Thoracic aorta (tissue), 2 donors: ENCODE results near the gene GABRA6. TPM values are rescaled to one million over a fixed set of nuclear protein-coding genes. Genes with fewer than 3 reads are reported as not detected.

Source experiments
- ATAC-seq: fragments of 150-250 bp; one replicate; pipeline ENCODE4 v1.8.0; 2017; ENCODE audit warnings: low read depth; ENCODE audit not compliant: insufficient number of reproducible peaks, low FRiP score
- DNase-seq: peaks from one replicate; pipeline ENCODE4 v3.0.0-alpha.2; 2020; ENCODE audit warnings: low spot score
- H3K27ac ChIP-seq, 2 donors: fragments of 200-600 bp; sonication (generic); 1 replicate in 1 of 2; 2 replicates in 1 of 2; pipeline ENCODE4 v1.5.1; 2016; ENCODE audit warnings: mild to moderate bottlenecking in 2 of 2, moderate library complexity in 2 of 2
- H3K27me3 ChIP-seq: fragments of 200-600 bp; sonication (generic); replicated peaks from 2 replicates; pipeline ENCODE4 v1.6.0; 2016; ENCODE audit warnings: mild to moderate bottlenecking; ENCODE audit not compliant: insufficient read depth
- H3K36me3 ChIP-seq: fragments of 200-600 bp; sonication (generic); one replicate; pipeline ENCODE4 v1.5.1; 2016
- H3K4me1 ChIP-seq, 2 donors: fragments of 200-600 bp; sonication (generic); 1 replicate in 1 of 2; 2 replicates in 1 of 2; pipeline versions ENCODE4 v1.5.1 to v1.6.0; 2016; ENCODE audit warnings: low read depth in 2 of 2, mild to moderate bottlenecking in 1 of 2; ENCODE audit not compliant: control insufficient read depth in 1 of 2
- H3K4me3 ChIP-seq: fragments of 200-600 bp; sonication (generic); 2 replicates; pipeline ENCODE4 v1.5.1; 2016; ENCODE audit warnings: mild to moderate bottlenecking
- H3K9me3 ChIP-seq: fragments of 200-600 bp; sonication (generic); 2 replicates; pipeline ENCODE4 v1.5.1; 2016
- total RNA-seq, 2 donors: library from RNA; depleted of rRNA; stranded (reverse); fragments of >200 nt; gene quantifications; one replicate each; pipeline versions ENCODE4 v1.1.0 to v1.2.3, GENCODE V29; 2016
- TF ChIP-seq, protein P1 (sequence below): fragments of 200-600 bp; sonication (generic); IDR thresholded peaks from one replicate; pipeline ENCODE4 v1.5.1; 2019; ENCODE audit warnings: antibody characterized with exemption

The GABRA6 gene
- total RNA-seq, 2 donors from 2014 or later, result not detected

DNA sequence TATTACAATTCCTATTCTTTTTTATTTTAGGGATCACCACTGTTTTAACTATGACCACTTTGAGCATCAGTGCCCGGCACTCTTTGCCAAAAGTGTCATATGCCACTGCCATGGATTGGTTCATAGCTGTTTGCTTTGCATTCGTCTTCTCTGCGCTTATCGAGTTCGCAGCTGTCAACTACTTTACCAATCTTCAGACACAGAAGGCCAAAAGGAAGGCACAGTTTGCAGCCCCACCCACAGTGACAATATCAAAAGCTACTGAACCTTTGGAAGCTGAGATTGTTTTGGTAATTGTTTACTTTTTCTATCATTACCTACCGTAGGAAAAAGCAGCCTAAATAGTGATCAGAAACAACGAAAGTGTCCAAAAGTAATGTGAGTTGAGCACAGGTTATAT lies 6.4 kb downstream of the GABRA6 start:
- TF ChIP-seq, protein P1, sequence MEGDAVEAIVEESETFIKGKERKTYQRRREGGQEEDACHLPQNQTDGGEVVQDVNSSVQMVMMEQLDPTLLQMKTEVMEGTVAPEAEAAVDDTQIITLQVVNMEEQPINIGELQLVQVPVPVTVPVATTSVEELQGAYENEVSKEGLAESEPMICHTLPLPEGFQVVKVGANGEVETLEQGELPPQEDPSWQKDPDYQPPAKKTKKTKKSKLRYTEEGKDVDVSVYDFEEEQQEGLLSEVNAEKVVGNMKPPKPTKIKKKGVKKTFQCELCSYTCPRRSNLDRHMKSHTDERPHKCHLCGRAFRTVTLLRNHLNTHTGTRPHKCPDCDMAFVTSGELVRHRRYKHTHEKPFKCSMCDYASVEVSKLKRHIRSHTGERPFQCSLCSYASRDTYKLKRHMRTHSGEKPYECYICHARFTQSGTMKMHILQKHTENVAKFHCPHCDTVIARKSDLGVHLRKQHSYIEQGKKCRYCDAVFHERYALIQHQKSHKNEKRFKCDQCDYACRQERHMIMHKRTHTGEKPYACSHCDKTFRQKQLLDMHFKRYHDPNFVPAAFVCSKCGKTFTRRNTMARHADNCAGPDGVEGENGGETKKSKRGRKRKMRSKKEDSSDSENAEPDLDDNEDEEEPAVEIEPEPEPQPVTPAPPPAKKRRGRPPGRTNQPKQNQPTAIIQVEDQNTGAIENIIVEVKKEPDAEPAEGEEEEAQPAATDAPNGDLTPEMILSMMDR, result no peak
- no peaks in the 10 kb centered on the region for H3K9me3 ChIP-seq
- H3K27me3 ChIP-seq, result no peaks in the 10 kb centered on the region
- no peaks in the 10 kb centered on the region for H3K36me3 ChIP-seq
- ATAC-seq (no peak), DNase-seq (no peak)
- no peak overlapping the region for H3K27ac ChIP-seq
- no peaks in the 10 kb centered on the region for H3K4me1 ChIP-seq
- no peak overlapping the region for H3K4me3 ChIP-seq

DNA sequence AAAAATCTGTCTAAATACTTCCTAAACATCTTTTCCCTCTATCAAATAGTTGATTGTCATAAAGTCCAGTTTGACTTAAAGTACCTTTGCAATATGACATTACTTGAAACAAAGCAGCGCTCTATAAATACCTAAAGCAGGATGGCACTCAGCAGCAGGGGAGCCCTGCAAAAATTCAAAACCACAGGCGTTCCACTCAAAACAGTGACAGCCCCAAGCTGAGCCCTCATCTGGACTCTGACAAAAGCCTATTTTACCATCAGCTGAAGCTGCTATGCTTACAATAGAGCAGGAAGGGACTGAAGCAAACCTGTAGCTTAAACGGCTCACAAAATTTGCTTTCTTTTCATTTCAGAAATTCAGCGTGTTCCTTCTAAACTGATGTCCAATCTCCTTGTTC lies 11.5 kb downstream of the GABRA6 start:
- no peaks in the 10 kb centered on the region for H3K4me1 ChIP-seq
- DNase-seq (no peak), ATAC-seq (no peak)
- no peaks in the 10 kb centered on the region for H3K27me3 ChIP-seq
- H3K4me3 ChIP-seq, result no peak overlapping the region
- H3K9me3 ChIP-seq, result no peaks in the 10 kb centered on the region
- H3K36me3 ChIP-seq, result no peaks in the 10 kb centered on the region
- H3K27ac ChIP-seq, result no peak overlapping the region
- TF ChIP-seq, protein P1, result no peak

DNA sequence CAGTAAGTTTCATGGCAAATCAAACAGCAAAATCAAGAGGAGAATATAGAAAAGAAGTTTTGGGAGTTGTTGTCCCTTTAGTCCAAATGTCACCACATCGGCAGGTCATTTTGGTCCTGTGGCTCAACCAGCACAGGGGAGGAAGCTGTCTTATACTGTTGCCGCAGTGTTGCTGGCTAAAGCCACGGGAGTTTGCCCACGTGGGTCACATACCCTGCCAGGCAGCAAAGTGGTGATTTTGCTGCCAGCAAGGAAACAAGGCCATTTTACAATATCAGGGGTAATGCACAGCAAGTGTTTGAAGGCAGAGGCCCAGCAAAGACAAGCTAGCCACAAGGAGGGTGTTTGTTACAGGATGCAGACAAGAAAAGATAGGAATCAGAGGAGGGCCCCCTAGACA lies 14.5 kb downstream of the GABRA6 start:
- no peak overlapping the region for H3K27ac ChIP-seq
- ATAC-seq (no peak), DNase-seq (no peak)
- no peaks in the 10 kb centered on the region for H3K4me1 ChIP-seq
- H3K36me3 ChIP-seq, result no peaks in the 10 kb centered on the region
- no peaks in the 10 kb centered on the region for H3K9me3 ChIP-seq
- H3K4me3 ChIP-seq, result no peak overlapping the region
- TF ChIP-seq, protein P1, result no peak
- H3K27me3 ChIP-seq, result no peaks in the 10 kb centered on the region

DNA sequence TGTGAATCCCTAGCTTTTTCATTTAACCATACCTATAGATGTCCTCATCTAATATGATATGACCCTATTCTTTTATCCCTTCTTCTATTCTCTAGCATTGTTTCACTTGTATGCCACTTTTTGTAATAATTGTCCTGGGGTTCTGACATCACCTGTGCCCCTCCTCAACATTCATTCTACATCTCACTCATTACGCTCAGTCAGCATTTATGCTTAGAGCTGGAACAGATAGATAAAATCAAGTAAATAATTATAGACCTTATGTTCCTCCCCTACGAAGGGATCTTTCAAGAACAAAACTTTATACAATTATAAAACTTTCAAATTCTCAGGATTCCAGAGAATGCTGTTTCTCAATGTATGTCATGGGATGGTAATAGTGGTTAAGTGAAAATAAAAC lies 18.0 kb downstream of the GABRA6 start:
- DNase-seq, result no peak
- Histone ChIP-seq H3K27me3 (no peaks in the 10 kb centered on the region), H3K4me3 (no peak overlapping the region), H3K36me3 (no peaks in the 10 kb centered on the region), H3K4me1 (no peaks in the 10 kb centered on the region), H3K9me3 (no peaks in the 10 kb centered on the region), H3K27ac (no peak overlapping the region)
- no peak for ATAC-seq
- TF ChIP-seq, protein P1, result no peak

DNA sequence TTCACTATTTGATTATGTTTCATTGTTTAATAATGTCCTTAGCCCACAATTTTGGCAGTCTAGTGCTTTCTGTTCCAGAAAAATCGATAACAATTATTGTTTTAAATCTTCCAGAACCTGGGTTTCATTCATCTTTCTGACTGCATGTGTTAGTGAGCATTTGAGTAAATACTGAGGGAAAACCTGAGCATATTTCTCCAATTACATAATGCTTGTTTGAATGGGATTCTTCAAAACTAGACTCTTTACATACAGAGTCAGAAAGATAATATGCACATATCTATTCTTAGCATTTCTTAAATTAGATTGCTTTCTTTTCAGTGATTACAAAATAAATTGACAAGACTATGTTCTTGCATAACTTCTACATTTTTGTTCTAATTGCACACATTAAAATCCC lies 21.9 kb downstream of the GABRA6 start:
- no peak overlapping the region for H3K4me3 ChIP-seq
- no peaks in the 10 kb centered on the region for H3K9me3 ChIP-seq
- TF ChIP-seq, protein P1, result no peak
- H3K4me1 ChIP-seq, result no peaks in the 10 kb centered on the region
- no peaks in the 10 kb centered on the region for H3K27me3 ChIP-seq
- no peak overlapping the region for H3K27ac ChIP-seq
- no peaks in the 10 kb centered on the region for H3K36me3 ChIP-seq
- no peak for ATAC-seq
- no peak for DNase-seq
